ENCODE data around the gene SMAD5.

SMAD5 gene

GRCh38 chr5:136226401-136226800 lies 93.8 kb downstream of the SMAD5 start:
- DNase-seq: no peak

GRCh38 chr5:136228136-136228757 lies 95.6 kb downstream of the SMAD5 start:
- no peak for DNase-seq

GRCh38 chr5:136230176-136230575 lies 97.5 kb downstream of the SMAD5 start:
- DNase-seq: no peak

DNA sequence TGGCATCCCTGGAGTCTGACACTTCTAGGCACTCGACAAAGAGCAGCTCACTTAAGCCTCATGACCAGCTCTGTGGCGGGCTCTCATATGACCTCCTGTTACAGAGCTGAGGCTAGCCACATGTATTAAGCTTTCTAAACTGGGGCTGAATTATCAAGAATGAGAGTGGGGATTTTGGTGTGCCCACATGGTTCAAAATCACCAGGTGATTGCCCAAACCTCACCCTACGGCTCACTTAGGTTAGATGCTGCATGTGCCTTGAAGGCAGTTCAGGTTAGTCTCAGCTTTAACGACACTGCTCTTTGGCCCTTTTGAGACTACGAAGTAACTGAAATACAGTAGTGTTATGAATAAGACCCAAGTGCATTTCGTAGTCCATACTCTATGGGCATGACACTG lies 99.7 kb downstream of the SMAD5 start:
- no peak for DNase-seq
